HG02642 (cell line): Measurements from ENCODE around the gene FOXP1.

Experiments used
- ATAC-seq: cut with Tn5 transposase; IDR thresholded peaks from one replicate; pipeline ENCODE4 v1.9.1; 2021; ENCODE audit warnings: mild to moderate bottlenecking; ENCODE audit not compliant: unreplicated experiment, poor library complexity

FOXP1 gene

DNA sequence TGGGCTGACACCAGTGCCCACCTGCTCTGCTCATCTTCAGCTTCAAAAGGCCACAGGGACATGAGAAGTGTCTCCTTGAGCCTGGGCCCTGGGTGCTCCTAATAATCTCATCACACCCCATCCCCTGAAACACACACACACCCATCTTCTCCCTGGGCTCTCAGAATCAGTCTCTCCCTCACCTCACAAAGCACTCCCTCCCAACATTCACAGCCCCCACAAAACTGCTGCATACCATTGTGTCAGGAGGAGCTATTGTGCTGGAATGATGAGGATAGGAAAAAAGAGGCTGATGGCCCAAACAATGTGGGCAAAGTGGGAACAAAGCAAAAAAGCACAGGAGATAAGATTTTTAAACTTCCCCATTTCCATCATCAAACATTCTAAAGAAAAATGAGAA lies 16.8 kb downstream of the FOXP1 start:
- no peak for ATAC-seq

- ATAC-seq: no peak
These were observed 17.6 kb downstream of the FOXP1 start for GRCh38 chr3:71565976-71566375.

DNA sequence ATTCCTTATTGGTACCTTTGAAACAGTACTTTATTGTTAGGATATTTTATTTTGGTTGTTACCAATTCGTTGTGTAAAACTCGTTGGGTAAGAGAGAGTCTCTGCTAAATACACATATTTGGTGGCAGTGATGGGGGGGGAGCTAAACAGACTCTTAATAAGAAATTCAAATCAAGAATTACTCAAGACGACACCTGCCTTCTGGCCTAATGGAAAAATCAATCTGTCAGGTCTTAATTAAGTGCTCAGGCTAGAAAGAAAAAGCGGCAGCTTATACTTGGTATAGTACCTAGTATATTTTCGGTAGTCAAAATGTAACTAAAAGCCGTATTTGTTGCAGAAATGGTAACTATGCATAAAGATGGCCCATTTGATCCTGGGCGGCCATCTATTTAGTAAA lies 18.2 kb downstream of the FOXP1 start:
- ATAC-seq: no peak

GRCh38 chr3:71564361-71564760 lies 19.2 kb downstream of the FOXP1 start:
- peak; percentile 46 for ATAC-seq

GRCh38 chr3:71563827-71564226 lies 19.7 kb downstream of the FOXP1 start:
- peak; percentile 84 for ATAC-seq

DNA sequence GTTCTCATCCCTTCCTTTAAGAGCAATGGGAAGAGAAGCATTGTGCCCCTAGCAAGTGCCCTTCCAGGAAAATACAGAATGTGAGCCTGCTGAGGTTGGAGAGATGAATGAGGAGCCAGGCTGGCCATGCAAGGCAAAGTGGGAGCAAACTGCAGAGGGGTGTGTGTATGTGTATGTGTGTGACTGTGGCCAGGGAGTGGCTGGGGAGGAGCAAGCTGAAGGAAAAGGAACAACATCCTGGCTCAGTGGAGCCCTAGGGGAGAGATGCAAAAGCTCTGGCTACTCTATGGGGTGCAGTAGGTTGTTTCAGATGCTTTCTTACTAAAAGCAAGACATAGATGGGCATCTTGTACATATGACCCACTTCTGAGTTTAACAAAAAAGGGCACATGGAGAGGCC lies 20.6 kb downstream of the FOXP1 start:
- no peak for ATAC-seq

DNA sequence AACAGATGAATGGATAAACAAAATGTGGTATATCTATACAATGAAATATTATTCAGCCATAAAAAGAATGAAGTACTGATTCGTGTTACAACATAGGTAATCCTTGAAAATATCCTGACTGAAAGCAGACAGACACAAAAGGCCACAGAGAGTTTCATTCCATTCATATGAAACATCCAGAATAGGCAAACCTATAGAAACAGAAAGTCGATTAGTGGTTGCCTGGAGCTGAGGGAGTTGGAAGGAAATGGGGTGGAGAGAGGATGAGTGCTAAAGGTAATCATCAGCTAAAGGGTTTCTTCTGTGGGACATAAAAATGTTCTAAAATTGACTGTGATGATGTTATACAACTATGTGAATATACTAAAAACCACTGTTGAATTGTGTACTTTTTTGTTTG lies 22.9 kb downstream of the FOXP1 start:
- ATAC-seq: no peak

GRCh38 chr3:71559578-71560162 lies 23.9 kb downstream of the FOXP1 start:
- ATAC-seq: no peak

DNA sequence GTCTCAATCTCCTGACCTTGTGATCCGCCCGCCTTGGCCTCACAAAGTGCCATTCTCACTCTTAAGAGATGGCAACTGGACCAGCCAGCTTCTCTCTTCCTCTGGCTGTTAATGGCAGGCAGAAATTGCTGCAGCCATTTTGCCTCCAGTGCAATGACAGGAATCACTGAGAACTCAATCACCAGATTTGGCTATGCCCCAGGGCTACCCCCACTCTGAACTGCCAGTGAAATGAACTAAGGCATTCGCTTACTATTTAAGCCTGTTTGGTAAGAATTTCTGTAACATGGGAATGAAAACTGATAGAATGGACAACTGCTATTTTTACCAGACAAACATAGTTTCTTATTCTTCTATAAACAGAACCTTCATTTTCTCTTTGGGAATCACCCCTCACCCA lies 24.5 kb downstream of the FOXP1 start:
- no peak for ATAC-seq

DNA sequence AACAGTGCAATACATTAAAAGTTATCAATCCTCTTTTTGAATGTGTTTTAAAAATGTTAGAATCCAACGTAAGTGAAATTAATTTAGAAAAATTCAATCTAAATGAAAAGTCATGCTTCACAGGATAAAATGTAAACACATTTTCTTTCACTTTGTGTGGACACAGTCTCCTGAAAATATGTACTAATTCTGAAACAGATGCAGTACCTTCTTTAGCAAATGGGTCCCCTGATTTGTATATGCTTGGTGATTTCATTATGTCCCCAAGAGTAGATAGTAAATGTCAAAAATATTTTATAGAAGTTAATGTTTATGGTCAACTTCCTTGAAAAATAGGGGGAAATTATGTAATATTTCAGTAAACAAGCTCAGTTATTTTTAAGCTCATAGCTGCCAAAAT lies 28.9 kb downstream of the FOXP1 start:
- ATAC-seq: no peak

- ATAC-seq: no peak
These were observed 32.1 kb downstream of the FOXP1 start for GRCh38 chr3:71551311-71551919.

DNA sequence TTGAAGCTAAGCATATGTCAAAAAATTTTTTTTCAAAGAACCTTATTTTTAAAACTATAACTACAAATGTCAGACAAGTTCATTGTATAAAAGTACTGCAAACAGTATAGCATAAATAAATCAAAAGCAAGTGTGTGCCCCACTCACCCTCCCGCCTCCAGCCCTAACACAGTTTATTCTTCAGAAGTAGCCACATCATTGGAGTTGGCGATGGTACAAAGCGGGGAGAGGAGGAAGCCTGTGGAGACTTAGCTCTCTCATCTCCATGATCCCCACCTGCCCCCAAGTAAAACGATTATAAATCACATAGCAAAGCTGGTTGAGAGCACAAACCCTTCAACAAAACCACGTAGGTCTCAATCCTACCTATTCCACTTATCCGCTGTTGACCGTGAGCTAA lies 33.6 kb downstream of the FOXP1 start:
- no peak for ATAC-seq

- ATAC-seq: peak; percentile 84
These were observed 34.7 kb downstream of the FOXP1 start for GRCh38 chr3:71548705-71549384.

- no peak for ATAC-seq
These were observed 36.0 kb downstream of the FOXP1 start for GRCh38 chr3:71547249-71548198.

DNA sequence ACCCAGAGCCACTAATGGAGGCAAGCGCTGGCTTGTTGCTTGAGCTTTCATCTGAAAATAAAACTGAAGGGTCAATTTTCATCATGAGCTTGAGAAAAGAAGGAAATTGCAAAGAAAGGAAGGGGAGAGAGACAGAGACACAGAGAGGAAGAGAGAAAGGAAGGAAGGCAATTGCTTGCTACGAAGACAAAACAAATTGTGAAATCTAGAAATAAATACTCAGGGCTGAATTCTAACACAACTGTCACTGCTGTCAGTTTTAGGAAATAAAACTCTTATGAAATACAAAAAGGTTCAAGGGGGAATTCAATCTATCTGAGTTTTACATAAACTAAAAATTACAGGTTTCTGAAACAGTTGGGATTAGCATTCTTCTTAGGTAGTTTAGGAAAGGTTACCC lies 36.7 kb downstream of the FOXP1 start:
- ATAC-seq: no peak

DNA sequence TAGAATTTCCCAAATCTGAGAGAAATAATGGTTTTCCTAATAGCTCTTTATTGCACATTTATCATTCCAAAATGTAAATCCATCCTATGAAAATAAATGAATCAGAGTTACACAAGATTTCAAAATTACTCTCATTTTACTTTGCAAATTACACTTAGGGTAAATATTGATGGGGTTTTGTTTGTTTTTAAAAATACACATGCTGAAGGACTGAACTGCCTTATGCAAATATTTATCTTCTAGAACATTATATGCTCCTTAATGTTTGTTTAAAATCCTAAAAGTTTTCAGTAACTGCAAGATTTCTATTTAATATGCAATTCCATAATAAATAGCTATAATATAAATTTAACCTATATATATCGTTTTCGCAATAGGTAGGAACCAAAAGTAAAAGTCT lies 38.2 kb downstream of the FOXP1 start:
- no peak for ATAC-seq

GRCh38 chr3:71543371-71544016 lies 40.0 kb downstream of the FOXP1 start:
- peak; percentile 41 for ATAC-seq

- ATAC-seq: peak; percentile 74
These were observed 40.8 kb downstream of the FOXP1 start for GRCh38 chr3:71542521-71543370.

DNA sequence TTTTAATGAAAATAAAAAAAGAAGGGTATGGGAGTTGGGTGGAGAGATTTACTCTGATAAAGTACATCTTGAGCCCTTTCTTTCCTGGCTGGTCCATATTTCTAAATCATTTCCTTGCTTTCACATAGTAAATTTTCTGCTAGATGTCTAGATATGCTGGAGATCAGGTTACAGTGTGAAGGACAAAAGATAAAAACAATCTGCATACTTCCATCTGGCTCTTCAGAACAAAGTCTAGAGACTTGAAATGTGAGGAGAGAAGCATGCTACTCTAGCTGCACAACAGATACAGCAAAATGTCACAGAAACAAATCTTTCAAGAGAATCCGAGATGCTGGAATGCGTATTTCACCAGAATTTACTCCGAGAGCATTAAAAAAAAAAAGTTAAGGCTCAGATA lies 42.2 kb downstream of the FOXP1 start:
- no peak for ATAC-seq
